ENCODE data around the gene ATP8B1. TPM values are rescaled to one million over a fixed set of nuclear protein-coding genes. Genes with fewer than 3 reads are reported as not detected.

The ATP8B1 gene
- total RNA-seq, 2 donors from 2014 or later = 27.7 to 47.3 TPM

DNA sequence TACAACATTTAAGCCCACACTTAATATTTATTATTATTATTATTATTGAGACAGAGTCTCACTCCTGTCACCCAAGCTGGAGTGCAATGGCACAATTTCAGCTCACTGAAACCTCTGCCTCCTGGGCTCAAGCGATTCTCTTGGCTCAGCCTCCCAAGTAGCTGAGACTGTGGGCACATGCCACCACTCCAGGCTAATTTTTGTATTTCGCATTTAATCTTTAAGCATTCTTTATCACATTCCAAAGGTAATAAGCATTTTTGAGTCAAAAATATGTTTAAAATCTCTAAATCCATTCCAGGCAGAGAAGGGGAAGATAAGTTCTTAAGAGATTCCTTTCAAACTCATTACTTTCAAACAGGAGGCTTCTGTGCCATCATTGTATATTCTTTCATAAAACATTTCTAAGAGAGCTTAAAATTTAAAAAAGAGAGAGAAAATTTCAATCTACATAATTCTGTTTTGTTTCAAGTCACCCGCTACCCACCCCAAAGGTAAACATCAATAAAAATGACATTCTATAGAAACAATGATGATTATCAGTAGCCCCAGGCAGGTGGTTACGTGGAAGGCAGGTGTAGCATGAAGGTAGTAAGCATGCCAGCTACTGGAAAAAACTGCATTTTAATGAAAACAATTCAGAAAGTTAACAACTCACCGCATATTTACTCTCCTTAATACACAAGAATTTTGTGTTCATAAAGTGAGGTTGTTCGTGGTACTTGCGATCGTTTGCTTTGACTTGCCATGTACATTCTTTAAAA, 97.1 kb downstream of the ATP8B1 start:
- intact Hi-C loops (cut with DNase I) = no loop called here

DNA sequence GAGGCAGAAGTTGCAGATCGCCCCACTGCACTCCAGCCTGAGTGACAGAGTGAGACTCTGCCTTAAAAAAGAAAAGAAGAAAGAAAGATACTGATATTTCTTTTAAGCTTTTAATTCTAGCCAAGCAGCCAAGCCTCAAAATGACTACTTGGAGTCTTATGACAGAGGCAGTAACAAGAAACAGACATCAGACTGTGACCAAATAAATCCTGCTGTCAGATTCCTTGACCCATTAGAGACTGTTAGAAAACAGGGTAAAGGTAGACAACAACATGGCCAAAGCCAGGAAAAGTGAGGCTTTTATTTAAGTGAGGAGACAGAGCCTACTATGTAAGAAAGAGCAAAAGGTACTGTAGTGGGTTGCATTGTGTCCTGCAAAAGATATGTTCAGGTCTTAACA, 98.1 kb downstream of the ATP8B1 start:
- no peak for DNase-seq (ENCODE audit: low spot score)
- intact Hi-C loops (cut with DNase I) = no loop called here

More for the DNA sequence above, 97.1 kb downstream of the ATP8B1 start:
- DNase-seq (ENCODE audit: low spot score) = no peak

DNA sequence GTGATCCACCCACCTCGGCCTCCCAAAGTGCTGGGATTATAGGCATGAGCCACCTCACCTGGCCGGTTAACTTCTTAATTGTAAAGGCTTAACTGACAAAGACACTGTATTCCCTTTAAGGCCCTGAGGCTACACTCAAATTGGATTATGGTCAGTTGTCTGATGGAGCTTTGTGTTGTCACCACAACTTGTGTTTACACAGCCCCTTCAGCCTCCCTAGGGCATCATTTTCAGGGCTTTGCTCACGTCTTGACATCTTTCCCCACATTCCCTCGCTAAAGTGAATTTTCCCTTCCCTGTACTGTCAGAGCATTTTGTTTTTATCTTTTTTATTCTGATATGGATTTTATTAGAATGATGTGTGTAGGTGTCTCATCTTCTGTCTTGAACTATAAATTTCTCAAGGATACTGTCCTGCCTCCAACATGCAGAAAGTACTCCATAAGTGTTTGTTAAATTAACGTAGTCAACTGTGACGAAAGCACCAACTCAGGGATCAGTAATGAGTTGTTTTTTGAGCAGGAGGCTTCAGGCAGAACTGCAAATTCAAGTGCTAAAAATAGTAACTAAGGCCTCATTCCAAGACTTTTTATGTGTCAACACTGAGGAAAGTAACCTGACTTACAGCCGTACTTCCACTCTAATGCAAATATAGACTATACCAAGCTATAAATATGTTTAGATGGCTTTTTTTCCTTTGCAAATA, 104.4 kb downstream of the ATP8B1 start:
- intact Hi-C loops (cut with DNase I) = no loop called here

DNA sequence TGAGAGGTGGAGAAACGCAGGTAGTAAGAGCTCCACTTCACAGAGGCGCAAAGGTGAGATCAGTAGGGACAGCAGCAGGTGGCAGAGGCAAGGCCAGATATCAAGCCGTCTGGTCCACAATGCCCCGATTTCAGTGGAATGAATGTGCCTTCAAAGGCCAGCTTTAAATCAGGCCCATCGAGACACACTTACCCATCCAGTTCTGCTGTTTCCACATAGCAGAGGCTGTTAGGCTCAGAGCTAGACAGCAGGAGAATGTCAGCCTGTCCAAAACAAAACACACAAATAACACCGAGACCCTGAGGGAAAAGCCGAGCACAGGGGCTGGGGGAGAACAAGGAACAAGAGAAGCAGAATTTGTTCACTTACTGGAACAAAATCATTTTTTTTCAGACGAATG, 105.7 kb downstream of the ATP8B1 start:
- intact Hi-C loops (cut with DNase I) = no loop called here
- no peak for DNase-seq (ENCODE audit: low spot score)

More for the DNA sequence above, 104.4 kb downstream of the ATP8B1 start:
- DNase-seq (ENCODE audit: low spot score) = no peak

DNA sequence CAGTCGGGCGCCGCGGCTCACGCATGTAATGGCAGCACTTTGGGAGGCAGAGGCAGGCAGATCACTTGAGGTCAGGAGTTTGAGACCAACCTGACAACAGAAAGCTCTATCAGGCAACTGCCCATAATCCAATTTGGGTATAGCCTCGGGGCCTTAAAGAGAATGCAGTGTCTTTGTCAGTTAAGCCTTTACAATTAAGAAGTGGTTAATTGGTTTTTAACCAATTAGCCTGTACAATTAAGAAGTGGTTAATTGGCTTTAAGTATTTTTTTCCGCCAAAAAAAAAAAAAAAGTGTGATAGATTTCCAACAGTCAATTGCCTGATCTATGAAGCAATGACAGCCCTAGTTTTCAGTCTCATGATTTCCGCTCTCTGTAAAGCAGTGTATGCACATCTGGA, 106.8 kb downstream of the ATP8B1 start:
- no peak for DNase-seq (ENCODE audit: low spot score)

DNA sequence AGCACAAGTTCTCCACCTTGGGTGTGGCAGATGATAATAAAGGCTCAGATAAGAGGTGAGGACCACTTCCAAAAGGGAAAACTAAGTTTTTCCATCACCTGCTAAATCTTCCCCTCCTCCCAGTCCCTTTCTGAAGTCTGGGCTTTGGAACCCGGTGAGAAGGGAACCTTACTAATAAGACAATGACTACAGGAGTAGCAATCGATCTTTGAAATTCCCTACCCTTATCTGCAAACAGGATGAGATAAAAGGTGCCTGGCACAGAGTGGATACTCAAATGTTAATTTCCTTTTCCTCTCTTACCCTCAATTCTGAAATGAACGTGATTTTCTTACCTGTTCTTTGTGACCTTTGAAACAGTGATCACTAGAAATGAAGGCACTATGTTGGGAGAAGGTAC, 111.8 kb downstream of the ATP8B1 start:
- no peak for DNase-seq (ENCODE audit: low spot score)
- intact Hi-C loops (cut with DNase I) = no loop called here

More for the DNA sequence above, 106.8 kb downstream of the ATP8B1 start:
- intact Hi-C loops (cut with DNase I) = no loop called here

DNA sequence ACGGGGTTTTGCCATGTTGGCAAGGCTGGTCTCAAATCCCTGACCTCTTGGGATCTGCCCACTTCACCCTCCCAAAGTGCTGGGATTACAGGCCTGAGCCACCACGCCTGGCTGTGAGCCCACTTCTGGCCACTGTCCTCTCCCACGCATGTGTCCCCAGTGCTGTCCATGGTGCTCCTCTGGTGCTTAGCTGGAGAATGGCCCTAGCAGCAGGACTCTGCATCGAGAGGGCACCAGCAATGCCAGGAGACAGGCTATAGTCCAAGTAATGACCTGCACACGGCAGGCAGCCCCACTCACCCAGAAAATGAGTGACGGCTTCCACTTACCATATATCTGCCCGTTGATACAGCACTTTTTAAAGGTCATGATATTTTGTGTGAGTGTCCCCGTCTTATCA, 115.1 kb downstream of the ATP8B1 start:
- intact Hi-C loops (cut with DNase I) = loop anchor here in 1 of 2 donors (10.0 kb wide), 1 partner anchor 117 kb away; the partner anchor contains the start of gene ATP8B1
- no peak for DNase-seq (ENCODE audit: low spot score)

DNA sequence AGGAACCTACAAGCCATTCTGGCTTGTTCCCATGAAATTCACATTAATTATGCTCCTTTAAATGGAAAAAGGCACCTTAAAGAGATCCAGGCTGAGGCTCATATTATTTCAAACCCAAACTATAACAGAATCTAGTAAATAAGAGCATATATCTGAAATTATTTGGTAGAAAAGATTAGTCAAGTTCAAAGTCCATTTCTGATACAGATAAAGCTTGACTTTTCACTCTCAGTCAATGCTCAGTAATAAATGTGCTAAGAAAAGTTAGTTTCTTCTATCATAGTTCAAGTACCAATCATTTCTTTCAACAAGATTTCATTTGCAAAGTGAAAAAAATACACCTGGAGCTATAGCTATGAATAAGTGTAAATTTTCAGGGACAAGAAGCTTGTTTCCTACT, 119.6 kb downstream of the ATP8B1 start:
- DNase-seq (ENCODE audit: low spot score) = no peak
- intact Hi-C loops (cut with DNase I) = loop anchor here in 1 of 2 donors (10.0 kb wide), 1 partner anchor 121 kb away; the partner anchor contains the start of gene ATP8B1

DNA sequence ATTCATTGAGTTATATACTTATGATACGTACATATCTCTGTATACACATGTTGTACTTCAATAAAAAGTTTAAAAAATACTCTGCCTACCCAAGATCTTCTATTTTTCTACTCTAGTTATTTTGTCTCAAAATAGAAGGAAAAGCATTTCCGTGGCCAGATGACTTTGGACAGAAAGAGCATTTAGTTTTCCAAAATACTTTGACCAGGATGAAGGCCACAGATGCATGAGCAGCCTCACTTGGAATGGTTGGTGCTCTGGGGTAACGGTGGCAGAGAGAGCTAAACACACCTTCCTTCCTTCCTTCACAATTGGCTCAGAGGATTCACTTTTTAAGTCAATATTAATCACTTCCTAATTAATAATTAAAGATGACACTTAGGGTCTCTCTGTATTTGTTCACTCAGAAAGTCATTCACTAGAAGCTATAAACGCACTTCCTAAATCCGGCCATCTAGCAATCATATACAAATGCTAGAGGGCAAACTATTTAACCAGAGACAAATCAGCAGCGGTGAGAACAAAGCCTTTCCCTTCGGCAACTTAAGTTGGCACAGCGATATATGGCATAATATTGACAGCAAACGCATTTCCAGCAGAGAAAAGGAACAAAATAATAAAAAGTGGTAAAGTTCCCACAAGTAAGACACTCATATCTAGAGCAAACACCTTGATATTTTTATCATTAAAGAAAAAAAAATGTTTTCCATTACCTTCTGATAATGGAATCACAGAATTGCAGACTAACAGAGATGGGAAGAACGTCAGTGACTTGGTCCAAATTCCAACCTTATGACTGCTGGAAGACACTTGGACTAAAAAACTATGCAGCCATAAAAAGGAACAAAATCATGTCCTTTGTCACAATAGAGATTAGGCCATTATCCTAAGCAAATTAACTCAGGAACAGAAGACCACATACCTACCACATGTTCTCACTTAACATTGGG, 125.6 kb downstream of the ATP8B1 start:
- DNase-seq (ENCODE audit: low spot score) = no peak
- intact Hi-C loops (cut with DNase I) = no loop called here

DNA sequence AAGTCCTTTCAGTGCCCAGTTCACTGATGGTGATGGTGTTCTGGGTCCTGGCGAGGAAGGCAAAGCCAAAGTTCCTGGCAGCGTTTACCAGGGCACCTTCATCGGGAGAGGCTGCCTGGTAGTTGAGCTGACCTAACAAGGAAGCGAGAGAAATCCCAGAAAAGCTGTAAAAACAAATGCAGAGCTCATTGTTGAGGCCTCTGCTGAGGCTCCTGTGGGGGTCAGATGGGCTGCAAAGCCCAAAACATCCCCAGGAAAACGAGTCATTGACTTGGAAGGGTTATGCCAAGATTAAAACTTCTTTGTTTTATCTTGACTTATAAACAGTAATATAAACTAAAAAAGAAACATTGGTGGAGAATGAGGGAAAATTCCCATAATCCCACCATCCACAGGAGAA, 128.2 kb downstream of the ATP8B1 start:
- intact Hi-C loops (cut with DNase I) = no loop called here
- no peak for DNase-seq (ENCODE audit: low spot score)

DNA sequence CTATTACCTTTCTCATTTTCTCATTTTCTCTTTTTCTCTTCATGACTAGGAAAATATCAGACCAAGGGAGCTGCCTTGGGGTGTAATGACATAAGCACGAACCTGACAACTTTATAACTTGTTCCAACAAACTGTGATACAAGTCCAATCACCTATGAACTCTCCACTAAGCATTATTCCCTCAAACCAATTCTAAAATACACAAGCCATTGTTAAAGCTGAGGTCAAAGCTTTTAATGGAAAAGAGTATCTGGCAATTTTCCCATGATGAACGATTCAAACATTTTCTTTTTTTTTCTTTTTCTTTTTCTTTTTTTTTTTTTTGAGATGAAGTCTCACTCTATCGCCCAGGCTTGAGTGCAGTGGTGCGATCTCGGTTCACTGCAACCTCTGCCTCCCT, 133.1 kb downstream of the ATP8B1 start:
- no peak for DNase-seq (ENCODE audit: low spot score)
- intact Hi-C loops (cut with DNase I) = no loop called here

DNA sequence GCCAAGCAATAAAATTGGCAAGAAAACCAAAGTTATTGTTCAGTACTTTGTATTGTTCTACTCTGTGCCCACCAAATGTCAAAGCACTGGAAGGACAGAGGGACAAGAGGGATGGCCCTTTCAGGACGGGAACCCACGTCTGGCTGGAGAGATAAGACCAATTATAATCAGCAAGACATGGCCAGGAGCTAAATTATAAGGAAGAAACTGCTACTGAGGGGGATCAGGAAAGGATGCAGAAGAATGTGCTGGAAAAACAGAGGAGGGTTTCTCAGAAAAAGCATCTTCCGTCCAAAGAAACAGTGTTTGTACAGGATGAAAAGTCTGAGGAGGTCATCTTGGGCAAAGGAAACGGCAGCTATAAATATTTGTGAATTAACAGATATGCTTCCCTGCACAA, 135.1 kb downstream of the ATP8B1 start:
- no peak for DNase-seq (ENCODE audit: low spot score)
- intact Hi-C loops (cut with DNase I) = loop anchor here in 1 of 2 donors (10.0 kb wide), 1 partner anchor 1667 kb away; no protein-coding TSS in a partner anchor

DNA sequence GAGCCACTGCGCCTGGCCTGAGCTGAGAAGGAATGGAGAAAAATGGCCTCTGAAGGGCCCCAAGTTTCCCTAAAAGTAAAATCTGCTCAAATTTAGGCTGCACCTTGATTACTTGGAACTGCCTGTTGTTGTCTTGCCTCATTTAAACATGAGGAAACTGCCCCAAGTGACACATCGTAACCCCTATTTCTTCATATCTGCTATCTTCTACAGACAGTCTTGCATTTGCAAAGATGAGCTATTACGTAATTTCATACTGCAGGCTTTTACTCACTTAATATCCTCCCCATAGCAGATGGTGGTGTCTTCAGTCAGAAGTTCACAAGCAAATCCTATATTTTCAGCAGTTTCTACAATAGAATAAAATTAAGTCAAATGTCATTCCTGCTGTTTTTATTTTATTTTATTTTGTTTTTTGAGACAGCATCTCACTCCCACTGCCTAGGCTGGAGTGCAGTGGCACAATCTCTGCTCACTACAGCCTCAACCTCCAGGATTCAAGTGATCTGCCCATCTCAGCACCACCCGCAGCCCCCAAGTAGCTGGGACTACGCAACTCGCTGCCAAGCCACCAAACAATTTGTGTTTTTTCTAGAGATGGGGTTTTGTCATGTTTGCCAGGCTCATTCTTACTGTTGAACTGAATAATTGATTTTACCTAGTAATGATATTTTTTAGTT, 136.2 kb downstream of the ATP8B1 start:
- intact Hi-C loops (cut with DNase I) = loop anchor here in 1 of 2 donors (10.0 kb wide), 1 partner anchor 1668 kb away; no protein-coding TSS in a partner anchor
- no peak for DNase-seq (ENCODE audit: low spot score)

DNA sequence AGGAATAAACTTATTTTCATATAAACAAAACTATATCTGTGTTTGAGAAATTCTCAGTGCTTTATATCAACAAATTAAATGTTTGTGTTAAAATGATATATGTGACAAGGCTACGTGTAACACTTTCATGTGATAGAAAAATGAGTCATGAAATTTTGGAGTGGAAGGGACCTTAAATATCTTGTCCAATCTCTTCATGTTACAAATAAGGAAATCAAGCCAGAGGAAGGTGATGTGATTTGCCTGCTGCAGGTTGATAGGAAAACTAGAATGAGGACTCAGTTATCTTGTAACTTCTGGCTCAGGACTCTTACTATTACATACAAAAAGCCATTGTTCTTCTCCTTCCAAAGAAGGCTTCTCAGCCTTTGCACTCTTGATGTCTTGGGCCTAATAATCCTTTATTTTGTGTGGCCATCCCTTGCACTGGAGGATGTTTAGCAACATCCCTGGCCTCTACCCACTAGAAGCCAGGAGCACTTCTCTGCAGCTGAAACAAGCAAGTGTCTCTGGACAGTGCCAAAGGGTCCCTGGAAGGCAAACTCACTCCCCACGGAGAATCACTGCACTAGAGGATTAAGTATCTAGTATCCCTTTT, 138.4 kb downstream of the ATP8B1 start:
- intact Hi-C loops (cut with DNase I) = loop anchor here in 1 of 2 donors (10.0 kb wide), 1 partner anchor 1670 kb away; no protein-coding TSS in a partner anchor
- DNase-seq (ENCODE audit: low spot score) = no peak

DNA sequence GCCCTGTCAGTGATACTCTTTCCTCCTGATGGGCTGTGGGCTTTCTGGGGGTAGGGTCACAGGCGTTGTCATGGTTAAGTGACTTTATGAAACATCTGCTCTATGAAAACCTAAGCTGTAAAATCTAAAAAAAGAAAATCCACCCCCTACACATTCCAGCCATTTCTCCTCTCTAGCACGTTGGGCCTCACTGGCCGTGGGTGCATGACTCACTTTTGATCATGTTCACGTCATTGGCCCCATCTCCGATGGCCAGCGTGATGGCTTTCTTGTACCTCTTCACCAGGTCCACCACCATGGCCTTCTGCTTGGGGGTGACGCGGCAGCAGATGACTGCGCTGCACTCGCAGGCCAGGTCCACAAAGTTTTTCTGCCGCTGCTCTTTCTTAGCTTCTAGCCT, 142.2 kb downstream of the ATP8B1 start:
- intact Hi-C loops (cut with DNase I) = loop anchor here in 1 of 2 donors (10.0 kb wide), 1 partner anchor 1674 kb away; no protein-coding TSS in a partner anchor
- no peak for DNase-seq (ENCODE audit: low spot score)

DNA sequence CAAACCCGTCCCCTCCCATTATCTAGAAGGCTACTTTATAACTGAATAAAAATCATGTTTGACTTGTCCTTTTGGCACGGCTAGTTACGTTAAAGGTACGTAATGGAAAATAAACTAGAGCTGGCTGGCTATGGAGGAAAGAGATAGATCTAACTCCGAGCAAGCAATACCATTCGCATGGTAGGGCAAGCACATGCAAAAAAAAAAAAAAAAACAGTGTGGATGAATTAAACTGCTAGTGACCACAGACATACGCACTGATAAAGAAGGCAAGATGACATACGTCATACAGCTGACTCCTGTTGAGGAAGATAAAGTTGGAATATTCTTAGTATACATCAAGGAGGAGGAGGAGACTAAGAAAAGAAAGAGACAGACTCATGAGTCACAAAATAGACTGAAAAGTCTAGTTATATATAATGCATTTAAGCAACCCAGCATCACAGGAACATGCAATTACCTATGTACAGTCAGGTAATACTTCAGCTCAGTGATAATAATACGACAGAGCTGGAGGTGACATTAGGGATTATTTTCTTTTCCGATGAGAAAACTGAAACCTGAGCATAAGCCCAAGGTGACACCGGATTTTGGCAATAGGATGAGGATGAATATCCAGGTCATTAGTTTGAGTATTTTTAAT, 143.5 kb downstream of the ATP8B1 start:
- intact Hi-C loops (cut with DNase I) = loop anchor here in 1 of 2 donors (10.0 kb wide), 1 partner anchor 1675 kb away; no protein-coding TSS in a partner anchor
- DNase-seq (ENCODE audit: low spot score) = no peak

DNA sequence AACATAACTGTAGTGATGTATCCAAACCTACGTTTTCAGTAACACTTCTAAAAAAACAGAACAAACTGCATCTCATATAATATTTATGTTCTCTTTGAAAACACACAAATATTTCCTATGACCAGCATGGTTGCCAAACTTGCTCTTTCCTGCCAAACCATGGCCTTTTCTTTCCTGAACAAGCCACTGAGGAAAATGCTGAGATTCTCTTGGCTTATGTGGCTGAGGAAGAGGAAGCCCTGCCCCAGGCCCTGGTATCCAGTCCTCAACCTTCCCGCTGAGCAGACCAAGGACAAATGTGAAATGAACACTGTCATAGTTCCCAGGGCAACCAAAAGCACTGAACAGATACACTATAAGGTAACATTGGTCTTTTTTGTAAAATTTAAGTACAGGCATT, 145.6 kb downstream of the ATP8B1 start:
- DNase-seq (ENCODE audit: low spot score) = no peak
- intact Hi-C loops (cut with DNase I) = no loop called here

DNA sequence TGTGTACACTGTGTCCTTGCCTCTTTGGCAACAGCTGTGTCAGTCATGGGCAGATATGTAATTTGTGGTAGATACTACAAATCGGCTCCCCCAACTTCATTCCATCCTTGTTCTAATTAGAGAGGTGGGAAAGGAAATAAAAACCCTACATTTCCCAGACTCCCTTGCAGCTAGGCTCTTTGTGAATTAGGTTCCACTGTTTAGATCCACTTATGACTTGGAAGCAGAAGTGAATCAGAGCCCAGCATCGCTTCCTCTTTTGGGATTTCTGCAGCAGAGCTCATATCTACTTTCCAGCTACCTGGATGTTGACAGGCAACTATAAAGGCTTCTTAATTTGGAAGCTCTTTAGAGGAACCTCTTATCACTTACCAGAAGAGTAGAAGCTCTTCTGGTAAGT, 147.4 kb downstream of the ATP8B1 start:
- intact Hi-C loops (cut with DNase I) = loop anchor here in 1 of 2 donors (1.0 kb wide), 1 partner anchor 10 kb away; no protein-coding TSS in a partner anchor
- DNase-seq (ENCODE audit: low spot score) = no peak
